NCI-H82 treated with DMSO at 0.1 percent for 48 hours (cell line): ENCODE results near the gene TM9SF1.

Experiments used
- DNase-seq: peaks from one replicate; lab custom pipeline; 2025; ENCODE audit not compliant: unreplicated experiment; lab: John Stamatoyannopoulos, UW

The TM9SF1 gene

DNA sequence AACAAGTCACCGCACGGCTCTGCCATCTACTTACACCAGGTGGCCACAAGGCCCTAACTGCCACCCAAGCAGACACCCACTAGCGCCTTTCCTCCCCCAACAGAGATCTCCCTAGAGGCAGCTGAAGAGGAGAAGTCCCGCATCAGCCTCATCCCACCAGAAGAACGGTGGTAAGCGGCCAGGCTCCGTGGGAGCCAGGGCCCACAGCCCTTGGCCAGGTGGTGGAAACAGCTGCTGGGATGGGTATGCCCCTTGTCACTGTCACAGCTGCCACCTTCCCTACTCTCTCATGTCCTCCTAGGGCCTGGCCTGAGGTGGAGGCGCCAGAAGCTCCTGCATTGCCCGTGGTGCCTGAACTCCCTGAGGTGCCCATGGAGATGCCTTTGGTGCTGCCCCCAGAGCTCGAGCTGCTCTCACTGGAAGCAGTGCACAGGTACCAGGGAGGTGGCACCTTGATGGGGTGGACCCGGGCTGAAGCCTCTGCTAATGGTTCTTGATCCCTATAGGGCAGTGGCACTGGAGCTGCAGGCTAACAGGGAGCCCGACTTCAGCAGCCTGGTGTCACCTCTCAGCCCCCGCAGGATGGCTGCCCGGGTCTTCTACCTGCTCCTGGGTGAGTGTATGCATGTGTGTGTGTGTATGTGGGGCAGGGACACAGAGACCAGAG lies 15.8 kb downstream of the TM9SF1 start:
- no peak for DNase-seq

DNA sequence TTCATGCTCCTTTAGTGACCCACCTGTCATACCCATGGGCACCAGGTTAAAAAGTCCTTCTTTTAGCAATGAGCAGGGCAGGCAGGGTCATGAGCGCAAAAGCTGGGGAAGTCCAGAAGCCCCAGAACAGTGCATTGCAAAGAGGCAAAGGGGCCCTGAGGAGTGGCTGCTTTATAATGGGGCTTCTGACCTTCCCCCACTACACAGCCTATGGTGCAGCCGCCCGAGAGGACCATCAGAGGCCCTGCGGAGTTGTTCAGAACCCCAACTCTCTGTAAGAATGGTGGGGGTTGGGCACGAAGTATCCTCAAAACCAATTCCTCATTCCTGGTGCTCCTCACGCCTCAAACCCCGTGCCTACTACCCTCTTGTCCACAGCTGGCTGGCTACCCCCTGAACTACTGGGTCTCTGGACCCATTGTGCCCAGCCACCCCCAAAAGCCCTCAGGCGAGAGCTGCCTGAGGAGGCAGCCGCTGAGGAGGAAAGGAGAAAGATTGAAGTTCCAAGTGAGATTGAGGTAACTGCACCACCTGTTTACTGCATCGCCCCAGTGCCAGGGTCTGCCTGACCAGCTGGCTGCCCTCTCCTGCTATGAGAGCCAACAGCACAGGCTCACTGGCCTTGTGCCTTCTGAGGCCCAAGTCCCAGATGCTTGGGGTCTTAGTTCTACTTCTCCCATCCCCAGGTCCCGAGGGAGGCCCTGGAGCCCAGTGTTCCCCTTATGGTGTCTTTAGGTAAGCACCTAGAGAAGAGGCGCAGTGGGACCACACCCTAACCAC lies 16.7 kb downstream of the TM9SF1 start:
- no peak for DNase-seq

DNA sequence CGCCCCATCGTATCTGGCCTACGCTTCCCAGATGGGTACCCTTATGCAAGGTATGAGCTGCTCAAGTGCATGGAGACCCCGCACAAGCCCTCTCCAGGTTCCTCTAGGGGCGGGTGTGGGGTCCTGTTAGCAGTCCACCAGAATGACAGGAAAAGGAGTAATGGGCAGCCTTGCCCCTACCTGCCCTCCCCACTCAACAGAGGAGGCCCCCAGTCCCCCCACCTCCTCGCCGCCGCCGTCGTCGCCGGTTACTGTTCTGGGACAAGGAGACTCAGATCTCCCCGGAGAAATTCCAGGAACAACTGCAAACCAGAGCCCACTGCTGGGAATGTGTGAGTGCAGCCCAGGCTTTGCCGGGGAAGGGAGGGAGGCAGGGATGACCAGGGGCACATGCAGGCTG lies 17.4 kb downstream of the TM9SF1 start:
- DNase-seq: no peak

DNA sequence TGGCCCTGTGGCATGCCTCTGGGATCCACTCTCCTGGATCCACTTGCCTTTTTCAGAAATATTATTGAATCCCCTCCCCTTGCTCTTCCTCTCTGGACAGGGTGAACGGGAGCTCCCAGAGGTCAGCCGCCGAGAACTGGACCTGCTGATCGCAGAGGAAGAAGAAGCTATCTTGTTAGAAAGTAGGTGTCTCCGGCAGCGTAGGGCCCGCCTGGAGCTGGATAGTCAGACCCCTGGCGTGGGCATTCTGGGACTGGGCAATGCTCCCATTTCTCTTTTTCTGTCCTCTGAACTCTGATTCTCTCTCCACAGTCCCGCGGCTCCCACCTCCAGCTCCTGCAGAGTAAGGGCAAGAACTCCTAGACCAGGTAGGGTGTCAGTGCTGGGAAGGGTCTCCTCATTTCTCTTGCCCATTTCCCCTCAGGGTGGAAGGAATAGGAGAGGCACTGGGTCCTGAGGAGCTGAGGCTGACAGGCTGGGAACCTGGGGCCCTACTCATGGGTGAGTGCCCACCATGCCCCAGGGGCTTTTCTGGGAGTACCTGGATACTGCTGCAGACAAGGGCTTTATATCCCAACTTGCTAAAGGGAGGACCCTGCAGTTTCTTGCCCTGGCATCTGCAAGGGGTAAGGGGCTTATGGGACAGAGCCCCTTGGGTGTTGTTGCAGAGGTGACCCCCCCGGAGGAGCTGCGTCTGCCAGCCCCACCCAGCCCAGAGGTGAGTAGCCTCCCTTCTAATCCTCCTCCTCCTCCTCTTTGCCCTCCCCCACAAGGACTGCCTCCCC lies 18.0 kb downstream of the TM9SF1 start:
- DNase-seq: no peak

DNA sequence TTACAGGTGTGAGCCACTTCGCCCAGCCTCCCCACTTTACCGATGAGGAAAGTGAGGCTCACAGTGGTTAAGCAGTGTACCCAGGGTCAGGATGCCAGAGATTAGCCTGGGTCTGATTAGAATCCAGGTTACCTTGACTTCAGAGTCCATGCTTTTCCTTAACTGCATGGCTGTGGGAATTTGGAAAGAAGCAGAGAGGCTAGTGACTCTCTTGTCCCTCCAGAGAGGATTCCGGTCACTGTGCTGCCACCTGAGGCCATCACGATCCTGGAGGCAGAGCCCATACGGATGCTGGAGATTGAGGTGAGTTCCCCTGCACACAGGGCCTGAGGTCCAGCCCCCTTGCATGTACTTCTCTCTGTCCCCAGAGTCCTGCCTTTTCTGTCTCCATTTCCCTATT lies 18.6 kb downstream of the TM9SF1 start:
- no peak for DNase-seq

DNA sequence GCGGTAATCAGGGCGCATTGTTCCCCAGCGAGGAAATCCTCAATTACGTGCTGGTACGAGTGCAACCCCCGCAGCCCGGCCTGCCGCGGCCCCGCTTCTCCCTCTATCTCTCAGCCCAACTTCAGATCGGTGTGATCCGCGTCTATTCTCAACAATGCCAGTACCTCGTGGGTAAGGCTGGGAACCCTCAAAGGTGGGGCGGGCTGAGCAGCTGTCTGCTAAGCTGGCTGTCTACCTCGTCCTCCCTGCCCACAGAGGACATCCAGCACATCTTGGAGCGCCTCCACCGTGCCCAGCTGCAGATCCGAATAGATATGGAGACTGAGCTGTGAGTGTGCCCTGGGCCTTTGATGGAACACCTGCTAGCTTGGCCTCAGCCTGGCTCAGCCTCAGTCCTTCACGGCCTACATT lies 22.4 kb downstream of the TM9SF1 start:
- DNase-seq: no peak

DNA sequence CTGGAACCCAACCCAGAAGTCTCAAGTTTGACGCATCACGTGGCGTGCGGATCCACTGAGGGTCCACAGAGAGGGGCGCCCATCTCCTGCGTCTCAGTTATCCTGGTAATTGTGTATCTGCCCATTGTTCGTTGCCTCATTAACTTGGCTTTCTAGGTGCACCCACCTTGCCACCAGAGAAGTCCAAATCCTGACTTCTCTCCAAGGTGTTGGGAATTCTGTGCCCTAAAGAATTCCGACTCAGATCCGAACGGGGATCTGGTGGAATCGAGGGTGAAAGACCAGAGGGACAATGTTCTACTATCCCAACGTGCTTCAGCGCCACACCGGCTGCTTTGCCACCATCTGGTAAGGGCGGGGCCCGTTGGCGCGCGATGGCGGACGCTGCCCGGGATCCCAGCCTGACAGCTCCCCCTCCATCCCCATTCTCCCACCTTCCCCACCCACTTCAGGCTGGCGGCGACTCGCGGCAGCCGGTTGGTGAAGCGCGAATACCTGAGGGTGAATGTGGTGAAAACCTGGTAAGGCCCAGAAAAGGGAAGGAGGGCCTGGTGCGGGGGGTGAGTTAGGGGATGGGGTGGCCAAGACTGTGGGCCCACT lies 22.9 kb downstream of the TM9SF1 start:
- DNase-seq: no peak

DNA sequence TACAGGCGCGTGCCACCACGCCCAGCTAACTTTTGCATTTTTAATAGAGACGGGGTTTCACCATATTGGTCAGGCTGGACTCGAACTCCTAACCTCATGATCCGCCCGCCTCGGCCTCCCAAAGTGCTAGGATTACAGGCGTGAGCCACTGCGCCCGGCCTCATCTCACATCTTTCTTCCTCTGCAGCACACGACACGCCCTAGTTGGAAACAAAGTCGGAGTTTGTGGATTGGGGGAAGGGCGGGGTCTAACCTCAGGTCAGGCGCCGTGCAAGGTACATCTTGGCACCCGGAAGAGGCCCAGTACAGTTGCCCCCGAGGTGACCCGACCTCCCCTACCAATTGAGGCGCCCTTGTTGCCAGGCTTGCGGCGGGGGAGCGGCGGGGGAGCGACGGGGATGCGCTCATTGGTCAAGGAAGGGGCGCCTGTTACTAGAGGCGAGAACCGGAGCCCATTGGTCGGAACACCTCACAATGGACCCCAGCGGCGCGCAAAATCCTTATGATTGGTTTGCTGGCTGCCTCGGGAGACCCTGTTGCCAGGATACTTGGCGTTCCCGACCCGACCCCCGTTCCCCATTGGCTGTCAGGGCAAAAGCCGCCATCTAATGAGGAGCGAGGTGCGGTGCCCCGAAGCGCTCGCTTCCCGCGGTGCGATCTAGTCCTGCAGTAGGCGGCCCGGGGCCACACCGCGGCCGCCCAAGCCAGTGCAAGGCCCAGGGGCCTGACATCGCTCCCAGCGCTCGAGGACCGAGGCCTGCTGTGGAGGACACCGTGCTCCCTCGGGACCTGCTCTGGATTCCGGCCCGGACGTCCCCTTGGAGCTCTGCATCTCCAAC lies 23.6 kb downstream of the TM9SF1 start, which contains the start of gene REC8:
REC8 (plus strand) TSS at position 659 of the 839 bp plus-strand sequence. CDS start 473 bp downstream, outside the sequence.
- peak; percentile 91 for DNase-seq

DNA sequence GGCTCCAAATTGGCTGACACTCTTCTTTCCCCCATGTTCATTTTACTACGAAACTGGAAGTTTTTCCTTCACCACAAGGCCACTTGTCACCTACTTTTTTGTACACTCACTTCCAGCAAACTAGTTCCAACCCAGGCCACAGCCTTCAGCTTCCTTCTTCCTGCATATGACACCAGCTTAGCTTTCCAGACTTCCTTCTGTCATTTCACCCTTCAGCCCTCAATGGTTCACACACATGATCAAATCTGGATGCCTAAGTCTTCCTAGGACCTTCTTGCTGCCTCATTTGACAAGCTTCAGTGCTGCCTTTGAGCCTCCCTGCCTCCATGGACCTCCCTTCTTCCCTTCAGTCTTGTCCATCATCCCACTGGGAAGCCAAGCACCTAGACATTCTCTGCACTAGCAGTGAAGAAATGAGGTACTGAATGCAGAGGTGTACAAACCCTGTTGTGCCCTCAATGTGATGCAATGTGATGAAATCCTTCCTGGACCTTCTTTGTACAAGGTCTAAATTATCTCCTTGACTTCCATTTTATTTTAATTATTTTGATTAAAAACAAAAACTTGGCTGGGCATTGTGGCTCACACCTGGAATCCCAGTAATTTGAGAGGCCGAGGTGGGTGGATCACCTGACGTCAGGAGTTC lies 27.6 kb downstream of the TM9SF1 start:
- no peak for DNase-seq

DNA sequence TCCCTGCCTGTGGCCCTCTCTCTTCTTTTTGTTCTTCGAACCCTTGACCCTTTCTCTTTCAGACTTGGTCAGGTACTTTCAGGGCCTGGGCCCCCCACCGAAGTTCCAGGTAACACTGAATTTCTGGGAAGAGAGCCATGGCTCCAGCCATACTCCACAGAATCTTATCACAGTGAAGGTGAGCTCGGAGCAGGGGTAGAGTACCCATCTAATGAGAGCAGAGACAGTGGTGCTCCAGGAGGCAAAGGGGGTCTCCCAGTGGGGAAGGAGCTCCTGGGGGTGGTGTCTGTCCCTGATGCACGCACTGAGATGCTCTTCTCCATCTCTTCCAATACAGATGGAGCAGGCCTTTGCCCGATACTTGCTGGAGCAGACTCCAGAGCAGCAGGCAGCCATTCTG lies 29.5 kb downstream of the TM9SF1 start:
- no peak for DNase-seq

DNA sequence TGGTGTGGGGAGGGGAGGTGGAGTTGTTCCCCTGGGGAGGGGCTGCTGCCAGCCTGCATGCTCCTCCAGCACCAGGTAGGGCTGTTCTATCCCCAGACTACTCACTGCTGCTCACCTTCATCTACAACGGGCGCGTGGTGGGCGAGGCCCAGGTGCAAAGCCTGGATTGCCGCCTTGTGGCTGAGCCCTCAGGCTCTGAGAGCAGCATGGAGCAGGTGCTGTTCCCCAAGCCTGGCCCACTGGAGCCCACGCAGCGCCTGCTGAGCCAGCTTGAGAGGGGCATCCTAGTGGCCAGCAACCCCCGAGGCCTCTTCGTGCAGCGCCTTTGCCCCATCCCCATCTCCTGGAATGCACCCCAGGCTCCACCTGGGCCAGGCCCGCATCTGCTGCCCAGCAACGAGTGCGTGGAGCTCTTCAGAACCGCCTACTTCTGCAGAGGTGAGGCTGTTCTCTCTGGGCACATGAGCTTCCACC lies 30.7 kb downstream of the TM9SF1 start:
- no peak for DNase-seq

DNA sequence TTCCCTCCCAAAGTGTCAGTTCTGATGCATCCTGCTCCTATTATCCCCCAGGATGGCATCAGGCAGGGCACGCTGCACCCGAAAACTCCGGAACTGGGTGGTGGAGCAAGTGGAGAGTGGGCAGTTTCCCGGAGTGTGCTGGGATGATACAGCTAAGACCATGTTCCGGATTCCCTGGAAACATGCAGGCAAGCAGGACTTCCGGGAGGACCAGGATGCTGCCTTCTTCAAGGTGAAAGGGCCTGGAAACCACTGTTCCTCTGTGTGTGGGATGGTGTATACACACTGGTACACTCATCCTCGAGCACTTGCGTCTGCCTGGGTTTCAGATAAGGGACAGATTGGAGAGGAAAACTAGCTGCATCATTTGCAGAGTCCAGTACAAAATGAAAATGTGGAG lies 33.1 kb downstream of the TM9SF1 start:
- no peak for DNase-seq

DNA sequence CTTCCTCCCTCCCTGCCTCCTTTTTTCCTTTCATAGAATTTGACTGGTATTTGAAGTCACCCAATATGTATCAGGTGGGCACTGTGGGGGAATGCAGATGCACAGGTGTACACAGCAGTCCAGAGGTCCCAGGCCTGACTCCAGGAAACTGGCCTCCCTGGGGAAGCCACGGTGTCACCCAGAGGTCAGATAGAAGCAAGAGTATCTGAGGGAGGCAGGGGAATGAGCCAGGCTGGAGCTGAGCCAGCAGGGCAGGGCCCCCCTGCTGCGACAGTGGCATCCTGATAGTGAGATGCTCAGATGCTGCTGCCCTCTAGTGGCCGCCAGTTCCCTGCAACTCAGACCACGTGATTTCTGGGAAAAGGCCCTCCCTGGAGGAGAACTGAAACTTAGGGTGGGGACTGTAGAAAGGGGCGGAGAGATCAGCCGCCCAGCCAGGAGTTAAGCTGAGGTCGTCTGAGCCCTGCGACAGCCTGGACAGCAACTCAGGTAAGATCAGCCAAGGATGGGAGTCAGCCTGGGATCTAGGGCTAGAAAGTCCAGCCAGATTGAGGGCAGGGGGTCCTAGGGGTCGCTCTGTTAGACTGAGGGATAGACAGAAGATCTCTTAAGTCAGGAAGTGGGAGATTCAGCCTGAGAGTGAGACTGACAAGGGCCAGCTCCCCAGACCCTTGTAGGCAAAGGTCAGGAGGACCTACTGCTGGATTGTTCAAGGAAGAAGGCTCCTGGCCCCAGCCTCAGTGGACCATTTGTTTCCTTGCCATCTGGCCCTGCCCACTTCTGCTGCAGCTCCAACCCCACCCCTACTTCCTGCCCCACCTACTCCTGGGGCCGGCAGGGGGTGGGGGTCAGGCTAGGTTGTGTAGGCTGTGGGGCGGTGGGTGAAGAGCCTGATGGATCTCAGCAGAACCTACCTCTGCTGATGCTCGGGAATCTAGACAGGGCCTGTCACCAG lies 34.1 kb downstream of the TM9SF1 start, which contains the start of gene IRF9:
IRF9 (plus strand) TSS at position 416 of the 955 bp plus-strand sequence. CDS start 880 bp downstream, outside the sequence.
- DNase-seq: peak; percentile 89

DNA sequence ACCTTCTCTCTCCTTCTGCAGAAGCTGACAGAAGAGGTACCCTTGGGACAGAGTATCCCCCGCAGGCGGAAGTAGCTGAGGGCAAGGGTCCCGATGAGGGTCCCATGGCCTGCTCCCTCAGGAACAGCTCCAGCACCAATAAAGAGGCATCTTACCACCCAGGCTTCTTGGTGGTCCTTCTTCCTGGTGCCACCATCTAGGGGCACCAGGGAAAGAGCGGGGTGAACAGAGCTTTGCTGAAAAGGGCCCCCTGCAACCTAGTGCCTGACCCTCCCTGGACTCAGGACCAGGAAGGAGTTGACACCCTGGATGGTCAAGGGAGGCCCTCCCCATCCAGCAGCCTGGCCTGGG lies 34.8 kb downstream of the TM9SF1 start:
- DNase-seq: no peak

DNA sequence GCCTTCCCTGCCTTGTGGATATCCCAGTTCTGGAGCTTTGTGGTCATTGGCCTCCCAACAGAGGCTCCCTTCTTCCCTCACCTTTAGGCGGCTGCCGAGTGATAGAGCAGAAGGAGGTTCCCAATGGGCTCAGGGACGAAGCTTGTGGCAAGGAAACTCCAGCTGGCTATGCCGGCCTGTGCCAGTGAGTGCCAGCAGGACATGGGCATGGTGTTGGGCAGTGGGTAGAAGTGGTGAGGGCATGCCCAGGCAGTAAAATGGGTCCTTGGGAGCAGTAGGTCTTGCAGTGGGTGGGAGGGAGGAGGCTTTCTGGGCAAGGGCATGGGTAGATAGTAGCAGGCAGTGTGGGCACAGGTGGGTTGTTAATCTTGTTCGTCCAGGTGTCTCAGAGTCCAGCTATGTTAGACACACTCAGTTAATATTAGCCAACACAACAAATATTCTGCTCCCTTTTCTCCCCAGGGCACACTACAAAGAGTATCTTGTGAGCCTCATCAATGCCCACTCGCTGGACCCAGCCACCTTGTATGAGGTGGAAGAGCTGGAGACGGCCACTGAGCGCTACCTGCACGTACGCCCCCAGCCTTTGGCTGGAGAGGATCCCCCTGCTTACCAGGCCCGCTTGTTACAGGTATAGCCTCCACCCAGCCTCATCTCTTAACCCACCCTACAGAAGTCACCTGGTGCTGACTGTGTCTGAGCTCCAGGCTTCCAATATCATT lies 35.3 kb downstream of the TM9SF1 start:
- DNase-seq: no peak

DNA sequence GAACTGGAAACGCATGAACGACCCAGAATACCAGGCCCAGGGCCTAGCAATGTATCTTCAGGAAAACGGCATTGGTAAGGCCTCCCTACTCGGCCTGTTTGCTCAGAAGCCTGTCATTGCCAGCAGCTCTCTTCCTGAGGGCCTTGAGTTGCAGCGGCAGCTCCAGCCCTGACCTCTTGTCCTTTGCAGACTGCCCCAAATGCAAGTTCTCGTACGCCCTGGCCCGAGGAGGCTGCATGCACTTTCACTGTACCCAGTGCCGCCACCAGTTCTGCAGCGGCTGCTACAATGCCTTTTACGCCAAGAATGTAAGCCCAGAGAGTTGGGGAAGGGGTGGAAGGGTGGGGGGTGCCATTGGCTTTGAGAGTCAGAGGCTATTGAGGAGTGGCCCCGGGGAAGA lies 37.9 kb downstream of the TM9SF1 start:
- no peak for DNase-seq

DNA sequence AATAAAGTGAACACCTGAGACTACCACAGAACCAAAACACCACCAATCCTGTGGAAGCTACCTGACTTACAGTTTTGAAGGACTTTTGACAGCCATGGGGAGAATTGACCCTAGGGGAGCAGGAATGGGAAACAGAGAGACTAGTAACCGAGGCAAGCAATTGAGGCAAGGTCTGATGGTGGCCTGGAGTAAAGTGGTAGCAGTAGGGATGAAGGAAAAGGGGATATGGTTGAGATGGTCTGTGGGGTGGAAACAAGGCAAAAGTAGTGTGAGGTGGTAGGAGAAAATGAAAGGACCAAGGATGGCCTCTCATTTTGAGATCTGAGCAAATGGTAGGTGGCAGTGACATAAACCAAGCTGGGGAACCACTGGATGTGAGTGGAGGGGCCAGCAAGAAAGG lies 38.4 kb downstream of the TM9SF1 start:
- DNase-seq: no peak

DNA sequence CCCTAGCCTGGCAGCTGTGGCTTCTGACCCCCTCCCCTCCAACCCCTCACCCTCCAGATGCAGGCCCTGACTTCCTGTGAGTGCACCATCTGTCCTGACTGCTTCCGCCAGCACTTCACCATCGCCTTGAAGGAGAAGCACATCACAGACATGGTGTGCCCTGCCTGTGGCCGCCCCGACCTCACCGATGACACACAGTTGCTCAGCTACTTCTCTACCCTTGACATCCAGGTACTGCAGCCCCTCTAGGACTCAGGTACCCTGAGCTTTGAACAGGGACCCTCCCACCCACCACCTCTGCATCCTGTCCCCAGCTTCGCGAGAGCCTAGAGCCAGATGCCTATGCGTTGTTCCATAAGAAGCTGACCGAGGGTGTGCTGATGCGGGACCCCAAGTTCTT lies 40.1 kb downstream of the TM9SF1 start:
- no peak for DNase-seq
